ENCODE measurements around the gene LRRN3.
A peak's percentile ranks its signal among the peaks of the same experiment; 100 is the strongest.
"Not testable (repeated sequence)": the region's sequence is repeated elsewhere in the genome, so short reads cannot be mapped to it uniquely, and the experiment has no call there.

Gene LRRN3

GRCh38 chr7:111090846-111091245, at the start of gene LRRN3:
LRRN3 (plus strand) TSS chr7:111091127; CDS start chr7:111122773, 31,646 bp downstream.
- no peak for DNase-seq

GRCh38 chr7:111041577-111041976, 49.4 kb upstream of the LRRN3 start:
- peak; percentile 16 for DNase-seq

GRCh38 chr7:111042842-111043241, 48.1 kb upstream of the LRRN3 start:
- no peak for DNase-seq

- DNase-seq: no peak
These were observed 47.4 kb upstream of the LRRN3 start for GRCh38 chr7:111043561-111043960.

- no peak for DNase-seq
These were observed 45.5 kb upstream of the LRRN3 start for GRCh38 chr7:111045449-111045848.

GRCh38 chr7:111047595-111047994, 43.3 kb upstream of the LRRN3 start:
- DNase-seq: no peak

- DNase-seq: no peak
These were observed 40.8 kb upstream of the LRRN3 start for GRCh38 chr7:111049971-111050680.

- DNase-seq: no peak
These were observed 40.0 kb upstream of the LRRN3 start for GRCh38 chr7:111050875-111051416.

GRCh38 chr7:111051832-111052231, 39.1 kb upstream of the LRRN3 start:
- DNase-seq: no peak

- no peak for DNase-seq
These were observed 37.9 kb upstream of the LRRN3 start for GRCh38 chr7:111053035-111053434.

GRCh38 chr7:111056371-111056770, 34.6 kb upstream of the LRRN3 start:
- DNase-seq: no peak

- no peak for DNase-seq
These were observed 33.9 kb upstream of the LRRN3 start for GRCh38 chr7:111057066-111057465.

GRCh38 chr7:111059833-111060232, 31.1 kb upstream of the LRRN3 start:
- DNase-seq: no peak

- no peak for DNase-seq
These were observed 27.8 kb upstream of the LRRN3 start for GRCh38 chr7:111063166-111063565.

- no peak for DNase-seq
These were observed 23.7 kb upstream of the LRRN3 start for GRCh38 chr7:111067251-111067650.

GRCh38 chr7:111067682-111068081, 23.2 kb upstream of the LRRN3 start:
- no peak for DNase-seq

GRCh38 chr7:111068618-111069017, 22.3 kb upstream of the LRRN3 start:
- DNase-seq: no peak

- no peak for DNase-seq
These were observed 19.4 kb upstream of the LRRN3 start for GRCh38 chr7:111071556-111071955.

GRCh38 chr7:111072658-111073057, 18.3 kb upstream of the LRRN3 start:
- DNase-seq: not testable (repeated sequence)

- DNase-seq: peak; percentile 20
These were observed 16.7 kb upstream of the LRRN3 start for GRCh38 chr7:111074071-111074747.

- DNase-seq: no peak
These were observed 16.2 kb upstream of the LRRN3 start for GRCh38 chr7:111074748-111075146.

GRCh38 chr7:111075498-111075897, 15.4 kb upstream of the LRRN3 start:
- no peak for DNase-seq

GRCh38 chr7:111076205-111076604, 14.7 kb upstream of the LRRN3 start:
- DNase-seq: no peak

- no peak for DNase-seq
These were observed 13.9 kb upstream of the LRRN3 start for GRCh38 chr7:111077001-111077400.

Measured in CD4-positive, alpha-beta T cell treated with Interleukin-4 for 4 hours (primary cell).